ENCODE results near the gene FER.

- no peak for TF ChIP-seq CTCF (conservative IDR thresholded peaks at IDR 0.05; ENCODE audit: low read depth, low read length)
- TF ChIP-seq EZH2 (IDR thresholded peaks at IDR 0.05; ENCODE audit: borderline replicate concordance, low read depth, low read length, poor library complexity, severe bottlenecking): no peak
Observed at GRCh38 chr5:108702546-108702945, 45.2 kb upstream of the FER start.

Data from A673 (cell line).